Activated T-cell treated with anti-CD3 and anti-CD28 coated beads, Interleukin-2, amount 50 U/mL, for 24 hours (primary cell): ENCODE measurements around the gene KLHL22.
"Not testable (repeated sequence)": the region's sequence is repeated elsewhere in the genome, so short reads cannot be mapped to it uniquely, and the experiment has no call there.

Experiments used
- DNase-seq: peaks from one replicate; pipeline ENCODE4 v3.0.0-alpha.2; 2020
- H3K27ac Mint-ChIP-seq: 2 replicates; pipeline ENCODE4 v1.8.0; 2020; ENCODE audit warnings: mild to moderate bottlenecking, mixed read lengths
- H3K27me3 Mint-ChIP-seq: 2 replicates; pipeline ENCODE4 v1.8.0; 2020; ENCODE audit warnings: mixed read lengths
- H3K36me3 Mint-ChIP-seq: 2 replicates; pipeline ENCODE4 v1.8.0; 2020; ENCODE audit warnings: low read depth, mixed read lengths
- H3K4me1 Mint-ChIP-seq: 2 replicates; pipeline ENCODE4 v1.8.0; 2020; ENCODE audit warnings: low read depth, mixed read lengths
- H3K4me3 Mint-ChIP-seq: 2 replicates; pipeline ENCODE4 v1.8.0; 2020; ENCODE audit warnings: mild to moderate bottlenecking, moderate library complexity, mixed read lengths
- H3K9me3 Mint-ChIP-seq: 2 replicates; pipeline ENCODE4 v1.8.0; 2020; ENCODE audit warnings: mixed read lengths

KLHL22 gene

GRCh38 chr22:20475115-20475436 lies 20.5 kb downstream of the KLHL22 start:
- Mint-ChIP-seq H3K36me3 (peaks cover 17% of the 10 kb centered on the region), H3K27me3 (no peaks in the 10 kb centered on the region), H3K9me3 (no peaks in the 10 kb centered on the region), H3K27ac (peak overlapping the region; percentile 87), H3K4me3 (peak overlapping the region; percentile 20), H3K4me1 (peaks cover 47% of the 10 kb centered on the region)
- DNase-seq = no peak

GRCh38 chr22:20472629-20473442 lies 22.8 kb downstream of the KLHL22 start:
- H3K36me3 Mint-ChIP-seq = peaks cover 27% of the 10 kb centered on the region
- H3K27ac Mint-ChIP-seq = peak overlapping the region; percentile 72
- peaks cover 50% of the 10 kb centered on the region for H3K4me1 Mint-ChIP-seq
- no peak for DNase-seq
- no peaks in the 10 kb centered on the region for H3K9me3 Mint-ChIP-seq
- no peaks in the 10 kb centered on the region for H3K27me3 Mint-ChIP-seq
- H3K4me3 Mint-ChIP-seq = no peak overlapping the region

- peaks cover 53% of the 10 kb centered on the region for H3K4me1 Mint-ChIP-seq
Measured at GRCh38 chr22:20471126-20471833, 24.3 kb downstream of the KLHL22 start.

GRCh38 chr22:20470525-20470924 lies 25.1 kb downstream of the KLHL22 start:
- not testable (repeated sequence) for H3K9me3 Mint-ChIP-seq, H3K27ac Mint-ChIP-seq, H3K27me3 Mint-ChIP-seq, H3K4me3 Mint-ChIP-seq, DNase-seq
- H3K36me3 Mint-ChIP-seq = peaks cover 23% of the 10 kb centered on the region
- H3K4me1 Mint-ChIP-seq = peaks cover 51% of the 10 kb centered on the region

More at GRCh38 chr22:20471126-20471833, 24.3 kb downstream of the KLHL22 start:
- H3K27ac Mint-ChIP-seq = no peak overlapping the region
- H3K9me3 Mint-ChIP-seq = no peaks in the 10 kb centered on the region
- no peak for DNase-seq
- H3K4me3 Mint-ChIP-seq = no peak overlapping the region
- H3K36me3 Mint-ChIP-seq = peaks cover 23% of the 10 kb centered on the region
- no peaks in the 10 kb centered on the region for H3K27me3 Mint-ChIP-seq

- peaks cover 51% of the 10 kb centered on the region for H3K4me1 Mint-ChIP-seq
- H3K27ac Mint-ChIP-seq = peak overlapping the region; percentile 20
- H3K27me3 Mint-ChIP-seq = no peaks in the 10 kb centered on the region
- H3K36me3 Mint-ChIP-seq = peaks cover 32% of the 10 kb centered on the region
- H3K9me3 Mint-ChIP-seq = no peaks in the 10 kb centered on the region
- DNase-seq = no peak
- no peak overlapping the region for H3K4me3 Mint-ChIP-seq
Measured at GRCh38 chr22:20469110-20469868, 26.3 kb downstream of the KLHL22 start.

GRCh38 chr22:20466659-20467379 lies 28.8 kb downstream of the KLHL22 start:
- Mint-ChIP-seq H3K27me3 (no peaks in the 10 kb centered on the region), H3K4me1 (peaks cover 58% of the 10 kb centered on the region), H3K4me3 (no peak overlapping the region), H3K27ac (peak overlapping the region; percentile 70), H3K36me3 (peaks cover 41% of the 10 kb centered on the region), H3K9me3 (no peaks in the 10 kb centered on the region)
- no peak for DNase-seq

- H3K27me3 Mint-ChIP-seq = no peaks in the 10 kb centered on the region
- peak overlapping the region; percentile 90 for H3K27ac Mint-ChIP-seq
- H3K4me1 Mint-ChIP-seq = peaks cover 58% of the 10 kb centered on the region
- no peak overlapping the region for H3K4me3 Mint-ChIP-seq
- DNase-seq = no peak
- no peaks in the 10 kb centered on the region for H3K9me3 Mint-ChIP-seq
- H3K36me3 Mint-ChIP-seq = peaks cover 32% of the 10 kb centered on the region
Measured at GRCh38 chr22:20465759-20466077, 29.9 kb downstream of the KLHL22 start.

GRCh38 chr22:20464912-20465758 lies 30.5 kb downstream of the KLHL22 start:
- Mint-ChIP-seq H3K4me1 (peaks cover 56% of the 10 kb centered on the region), H3K4me3 (no peak overlapping the region), H3K36me3 (peaks cover 28% of the 10 kb centered on the region), H3K27ac (peak overlapping the region; percentile 90), H3K27me3 (no peaks in the 10 kb centered on the region), H3K9me3 (no peaks in the 10 kb centered on the region)
- DNase-seq = no peak

- DNase-seq = peak; percentile 70
- Mint-ChIP-seq H3K27ac (peak overlapping the region; percentile 90), H3K9me3 (no peaks in the 10 kb centered on the region), H3K27me3 (no peaks in the 10 kb centered on the region), H3K4me1 (peaks cover 53% of the 10 kb centered on the region), H3K36me3 (peaks cover 22% of the 10 kb centered on the region), H3K4me3 (peak overlapping the region; percentile 10)
Measured at GRCh38 chr22:20464096-20464614, 31.4 kb downstream of the KLHL22 start.

- no peaks in the 10 kb centered on the region for H3K27me3 Mint-ChIP-seq
- H3K36me3 Mint-ChIP-seq = peaks cover 21% of the 10 kb centered on the region
- H3K27ac Mint-ChIP-seq = peak overlapping the region; percentile 90
- DNase-seq = peak; percentile 54
- peak overlapping the region; percentile 31 for H3K4me3 Mint-ChIP-seq
- H3K9me3 Mint-ChIP-seq = no peaks in the 10 kb centered on the region
- peaks cover 50% of the 10 kb centered on the region for H3K4me1 Mint-ChIP-seq
Measured at GRCh38 chr22:20463324-20464095, 32.1 kb downstream of the KLHL22 start.

GRCh38 chr22:20459862-20460261 lies 35.7 kb downstream of the KLHL22 start:
- no peak overlapping the region for H3K4me3 Mint-ChIP-seq
- no peaks in the 10 kb centered on the region for H3K9me3 Mint-ChIP-seq
- no peaks in the 10 kb centered on the region for H3K27me3 Mint-ChIP-seq
- no peak for DNase-seq
- H3K4me1 Mint-ChIP-seq = peaks cover 44% of the 10 kb centered on the region
- peaks cover 44% of the 10 kb centered on the region for H3K36me3 Mint-ChIP-seq
- no peak overlapping the region for H3K27ac Mint-ChIP-seq

- H3K9me3 Mint-ChIP-seq = no peaks in the 10 kb centered on the region
- H3K4me1 Mint-ChIP-seq = peaks cover 36% of the 10 kb centered on the region
- peaks cover 38% of the 10 kb centered on the region for H3K36me3 Mint-ChIP-seq
- H3K27me3 Mint-ChIP-seq = no peaks in the 10 kb centered on the region
- no peak for DNase-seq
- peak overlapping the region; percentile 5 for H3K27ac Mint-ChIP-seq
- H3K4me3 Mint-ChIP-seq = no peak overlapping the region
Measured at GRCh38 chr22:20459152-20459542, 36.4 kb downstream of the KLHL22 start.
